GM12873 (cell line): ENCODE results near the gene MOAP1.

Experiments used
- CTCF ChIP-seq: IDR thresholded peaks from 2 replicates; pipeline ENCODE4 v1.5.1; 2012; ENCODE audit warnings: low read depth, mild to moderate bottlenecking, moderate library complexity, low read length, control low read depth; ENCODE audit not compliant: insufficient read depth; ENCODE audit errors: missing control alignments

Gene MOAP1

GRCh38 chr14:93153121-93153520, 31.6 kb downstream of the MOAP1 start:
- TF ChIP-seq CTCF, result no peak

GRCh38 chr14:93150227-93151208, 34.2 kb downstream of the MOAP1 start:
- TF ChIP-seq CTCF, result no peak

GRCh38 chr14:93148979-93149378, 35.7 kb downstream of the MOAP1 start:
- no peak for TF ChIP-seq CTCF

- no peak for TF ChIP-seq CTCF
These were observed 38.6 kb downstream of the MOAP1 start for GRCh38 chr14:93146119-93146518.

- no peak for TF ChIP-seq CTCF
These were observed 41.6 kb downstream of the MOAP1 start for GRCh38 chr14:93142854-93143652.

- no peak for TF ChIP-seq CTCF
These were observed 46.8 kb downstream of the MOAP1 start for GRCh38 chr14:93137864-93138263.

- TF ChIP-seq CTCF, result no peak
These were observed 48.7 kb downstream of the MOAP1 start for GRCh38 chr14:93136009-93136408.
